ENCODE data around the gene SFXN4.
A peak's percentile ranks its signal among the peaks of the same experiment; 100 is the strongest.
"Not testable (repeated sequence)": the region's sequence is repeated elsewhere in the genome, so short reads cannot be mapped to it uniquely, and the experiment has no call there.

SFXN4 gene

GRCh38 chr10:119143657-119144056, 21.9 kb downstream of the SFXN4 start:
- no peak for DNase-seq (ENCODE audit: low spot score)

GRCh38 chr10:119140603-119141245, 24.8 kb downstream of the SFXN4 start:
- no peak for DNase-seq (ENCODE audit: low spot score)

DNA sequence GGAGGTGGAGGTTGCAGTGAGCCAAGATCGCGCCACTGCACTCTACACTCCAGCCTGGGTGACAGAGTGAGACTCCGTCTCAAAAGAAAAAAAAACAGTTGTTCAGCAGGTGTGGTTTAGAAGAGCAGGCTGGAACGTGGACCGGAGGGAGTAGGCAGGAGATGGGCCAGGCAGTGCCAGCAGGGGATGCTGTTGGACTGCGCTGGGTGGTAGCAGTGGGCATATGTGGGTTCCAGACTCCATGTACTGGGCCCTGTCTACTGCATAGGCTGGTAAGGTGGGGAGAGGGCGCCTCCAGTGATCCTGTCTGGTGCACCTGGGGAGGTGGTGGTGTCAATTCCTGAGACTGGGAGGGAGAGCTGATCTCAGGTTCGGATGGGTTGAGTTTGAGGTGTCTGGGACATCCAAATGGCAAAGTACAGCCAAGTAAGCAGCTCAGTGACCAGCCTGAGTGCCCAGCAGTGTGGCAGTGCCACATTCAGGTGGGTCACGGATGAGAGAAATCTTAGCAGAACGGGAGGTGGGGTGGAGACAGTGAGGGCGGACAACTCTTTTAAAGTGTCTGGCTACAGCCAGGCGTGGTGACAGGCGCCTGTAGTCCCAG, 25.9 kb downstream of the SFXN4 start:
- peak; percentile 53 for DNase-seq (ENCODE audit: low spot score)

DNA sequence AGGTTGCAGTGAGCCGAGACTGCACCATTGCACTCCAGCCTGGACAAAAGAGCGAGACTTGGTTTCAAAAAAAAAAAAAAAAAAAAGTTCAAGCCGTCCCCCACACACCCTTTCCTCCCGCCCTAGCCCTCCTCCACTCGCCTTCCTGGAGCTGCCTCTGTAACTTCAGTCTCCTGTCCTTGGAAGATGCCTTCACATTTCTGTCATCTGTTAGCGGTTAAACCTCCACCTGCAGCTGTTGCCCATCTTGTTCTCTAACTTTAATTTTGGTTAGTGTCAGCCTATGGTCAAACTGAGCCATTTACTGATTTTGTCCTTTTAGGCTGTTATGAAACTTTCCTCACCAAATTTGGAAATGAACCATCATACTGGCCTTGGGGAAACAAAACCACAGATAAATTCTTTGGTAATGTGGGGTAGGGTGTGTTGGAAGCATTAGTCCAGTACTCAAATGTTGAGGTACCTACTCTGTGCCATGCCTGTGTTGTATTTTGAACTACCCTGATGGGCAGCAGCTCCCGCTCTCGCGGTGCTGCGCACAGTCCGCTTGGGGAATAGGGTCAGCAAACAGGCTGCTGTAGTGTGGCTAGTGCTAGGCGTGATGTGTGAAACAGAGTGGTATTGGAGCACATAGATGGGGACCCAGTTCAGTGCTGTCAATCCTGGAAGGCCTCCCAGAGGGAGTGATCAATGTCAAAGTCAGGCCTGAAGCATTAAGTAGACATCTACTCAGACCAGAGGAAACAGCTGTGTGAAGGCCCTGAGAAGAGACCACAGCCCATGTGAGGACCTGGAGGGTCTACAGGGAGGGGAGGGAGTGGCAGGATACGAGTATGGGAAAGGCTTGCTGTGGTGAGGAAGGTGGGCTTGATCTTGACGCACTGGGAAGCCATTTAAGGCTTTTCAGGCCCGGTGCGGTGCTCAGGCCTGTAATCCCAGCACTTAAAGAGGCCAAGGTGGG, 26.9 kb downstream of the SFXN4 start:
- DNase-seq (ENCODE audit: low spot score), result no peak

DNA sequence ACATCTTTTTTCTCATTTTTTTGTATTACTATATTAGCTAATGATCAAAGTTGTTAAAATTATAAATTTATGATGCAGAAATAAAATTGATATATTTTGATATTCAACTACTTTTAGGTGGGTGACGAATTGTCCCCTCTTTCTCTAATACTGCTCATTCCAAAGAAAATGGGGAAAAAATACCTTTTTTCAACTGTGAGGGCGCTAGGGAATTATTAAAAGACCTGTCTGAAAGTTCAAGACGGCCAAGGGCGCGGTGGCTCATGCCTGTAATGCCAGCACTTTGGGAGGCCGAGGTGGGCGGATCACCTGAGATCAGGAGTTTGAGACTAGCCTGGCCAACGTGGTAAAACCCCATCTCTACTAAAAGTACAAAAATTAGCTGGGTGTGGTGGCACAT, 27.6 kb downstream of the SFXN4 start:
- DNase-seq (ENCODE audit: low spot score), result not testable (repeated sequence)

DNA sequence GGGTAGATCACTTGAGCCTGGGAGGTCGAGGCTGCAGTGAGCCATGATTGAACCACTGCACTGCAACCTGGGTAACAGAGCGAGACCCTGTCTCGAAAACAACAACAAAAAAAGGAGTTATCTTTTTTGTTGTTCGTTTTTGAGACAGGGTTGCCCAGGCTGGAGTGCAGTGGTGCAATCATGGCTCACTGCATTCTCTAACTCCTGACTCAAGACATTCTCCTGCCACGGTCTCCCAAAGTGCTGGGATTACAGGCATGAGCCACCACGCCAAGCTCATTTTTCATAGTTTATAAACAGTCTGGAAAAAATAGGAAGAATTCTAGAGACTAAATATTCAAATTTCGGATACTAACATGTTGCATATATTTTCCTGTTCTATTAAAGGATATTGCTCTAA, 29.4 kb downstream of the SFXN4 start:
- DNase-seq (ENCODE audit: low spot score), result no peak

- no peak for DNase-seq (ENCODE audit: low spot score)
Measured at GRCh38 chr10:119135513-119135881, 30.0 kb downstream of the SFXN4 start.

DNA sequence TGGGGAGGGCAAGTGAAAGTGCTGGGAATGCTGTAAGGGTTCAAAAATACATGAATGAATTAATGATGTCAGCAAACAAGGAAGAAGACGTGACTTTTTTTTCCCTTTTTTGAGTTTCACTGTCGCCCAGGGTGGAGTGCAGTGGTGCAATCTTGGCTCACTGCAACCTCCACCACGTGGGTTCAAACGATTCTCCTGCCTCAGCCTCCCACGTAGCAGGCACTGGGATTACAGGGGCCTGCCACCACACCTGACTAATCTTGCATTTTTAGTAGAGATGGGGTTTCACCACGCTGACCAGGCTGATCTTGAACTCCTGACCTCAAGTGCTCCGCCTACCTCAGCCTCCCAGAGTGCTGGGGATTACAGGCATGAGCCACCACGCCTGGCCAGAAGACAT, 31.6 kb downstream of the SFXN4 start:
- no peak for DNase-seq (ENCODE audit: low spot score)

GRCh38 chr10:119132521-119133345, 32.8 kb downstream of the SFXN4 start:
- no peak for DNase-seq (ENCODE audit: low spot score)

DNA sequence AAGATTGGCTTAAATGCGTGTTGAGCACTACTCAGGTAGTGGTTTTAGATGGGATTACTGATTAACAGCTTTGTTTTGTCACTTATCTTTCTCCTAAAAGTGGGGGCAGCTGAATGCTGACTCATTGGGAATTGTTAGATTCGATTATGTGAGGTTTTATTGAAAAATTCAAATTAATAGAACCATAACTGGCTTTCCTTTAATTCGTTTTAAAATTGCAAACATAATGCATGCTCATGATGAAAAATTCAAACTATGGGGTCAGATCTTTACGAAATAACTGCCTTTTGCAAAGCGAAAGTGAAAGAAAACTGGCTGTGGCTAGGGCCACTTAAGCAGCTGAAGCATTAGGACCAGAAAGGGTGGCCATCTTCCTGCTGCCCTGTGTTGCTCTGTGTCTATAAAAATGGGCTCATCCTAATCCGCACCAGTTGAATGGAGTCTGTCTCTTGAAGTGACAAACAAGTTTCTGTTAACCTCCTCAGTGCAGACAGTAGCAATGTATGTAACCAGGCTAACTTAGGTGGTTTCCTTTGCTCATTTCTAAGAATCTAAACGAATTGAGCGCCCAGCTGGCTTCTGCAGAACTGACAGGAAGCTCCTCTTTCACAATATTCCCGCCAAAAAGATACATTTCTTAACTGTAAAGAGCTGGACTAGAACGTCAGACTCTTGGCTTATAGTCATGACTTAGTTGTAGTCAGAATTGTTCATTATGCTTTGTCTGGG, 33.8 kb downstream of the SFXN4 start:
- DNase-seq (ENCODE audit: low spot score), result peak; percentile 71

DNA sequence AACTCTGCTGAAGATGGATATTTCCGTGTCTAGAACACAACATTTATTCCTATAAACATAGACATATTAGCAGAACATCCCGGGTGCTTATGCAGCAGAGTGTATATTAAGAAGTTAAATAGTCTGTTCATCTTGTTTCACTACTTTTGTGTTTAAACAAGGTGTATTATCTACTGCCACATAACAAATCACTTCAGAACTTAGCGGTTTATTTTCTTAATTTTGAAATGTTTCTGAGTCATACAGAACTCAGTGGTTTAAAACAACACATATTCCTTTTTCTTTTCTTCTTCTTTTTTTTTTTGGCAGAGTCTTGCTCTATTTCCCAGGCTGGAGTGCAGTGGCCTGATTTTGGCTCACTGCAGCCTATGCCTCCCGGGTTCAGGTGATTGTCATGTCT, 35.8 kb downstream of the SFXN4 start:
- DNase-seq (ENCODE audit: low spot score), result no peak

- no peak for DNase-seq (ENCODE audit: low spot score)
Measured at GRCh38 chr10:119125942-119126341, 39.6 kb downstream of the SFXN4 start.

GRCh38 chr10:119120875-119121274, 44.6 kb downstream of the SFXN4 start:
- no peak for DNase-seq (ENCODE audit: low spot score)

GRCh38 chr10:119120413-119120867, 45.1 kb downstream of the SFXN4 start:
- DNase-seq (ENCODE audit: low spot score), result peak; percentile 35

DNA sequence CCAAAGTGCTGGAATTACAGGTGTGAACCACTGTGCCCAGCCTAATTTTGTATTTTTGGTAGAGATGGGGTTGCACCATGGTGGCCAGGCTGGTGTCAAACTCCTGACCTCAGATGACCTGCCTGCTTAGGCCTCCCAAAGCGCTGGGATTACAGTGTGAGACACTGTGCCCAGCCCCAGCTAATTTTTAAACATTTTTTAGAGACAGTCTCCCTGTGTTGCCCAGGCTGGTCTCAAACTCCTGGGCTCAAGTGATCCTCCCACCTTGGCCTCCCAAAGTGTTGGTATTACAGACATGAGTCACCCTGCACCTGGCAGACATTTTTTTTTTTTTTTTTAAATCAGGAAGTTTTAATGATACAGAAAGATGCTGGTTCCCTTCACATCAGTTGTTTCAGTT, 46.1 kb downstream of the SFXN4 start:
- DNase-seq (ENCODE audit: low spot score), result no peak

DNA sequence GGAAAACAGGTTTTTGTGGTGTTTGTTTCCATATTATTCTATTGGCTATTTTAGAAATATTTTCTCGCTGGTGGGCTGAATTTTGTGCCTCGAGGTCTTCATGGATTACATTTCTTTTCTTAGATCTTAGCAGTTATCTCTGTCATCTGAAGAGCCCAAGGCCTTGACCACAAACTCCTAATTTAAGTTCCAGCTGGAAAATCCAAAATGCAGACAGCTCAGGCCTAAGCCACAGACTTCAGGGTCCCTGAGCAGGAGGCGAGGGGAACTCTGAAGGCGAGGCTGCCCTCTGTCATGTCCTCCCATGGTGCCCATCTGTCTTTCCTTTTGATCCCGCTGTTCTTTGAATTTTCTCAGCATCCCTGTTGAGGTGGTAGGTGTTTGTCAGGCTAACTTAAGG, 47.3 kb downstream of the SFXN4 start:
- no peak for DNase-seq (ENCODE audit: low spot score)

- no peak for DNase-seq (ENCODE audit: low spot score)
Measured at GRCh38 chr10:119116326-119116951, 49.1 kb downstream of the SFXN4 start.

DNA sequence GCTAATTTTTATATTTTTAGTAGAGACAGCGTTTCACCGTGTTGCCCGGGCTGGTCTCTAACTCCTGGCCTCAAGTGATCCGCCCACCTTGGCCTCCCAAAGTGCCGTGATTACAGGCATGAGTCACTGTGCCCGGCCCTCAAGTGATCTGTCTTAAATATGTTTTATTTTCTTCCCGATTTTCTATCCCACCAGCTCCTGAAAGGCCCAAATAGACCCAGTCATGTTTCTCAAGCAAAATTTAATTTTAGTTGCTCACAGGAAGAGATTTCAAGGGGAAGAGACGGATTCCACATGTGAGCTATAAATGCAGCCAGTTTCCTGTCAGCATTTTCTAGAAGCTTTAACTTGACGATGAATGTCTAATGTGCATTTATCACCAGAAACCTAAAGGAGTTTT, 49.6 kb downstream of the SFXN4 start:
- DNase-seq (ENCODE audit: low spot score), result no peak

DNA sequence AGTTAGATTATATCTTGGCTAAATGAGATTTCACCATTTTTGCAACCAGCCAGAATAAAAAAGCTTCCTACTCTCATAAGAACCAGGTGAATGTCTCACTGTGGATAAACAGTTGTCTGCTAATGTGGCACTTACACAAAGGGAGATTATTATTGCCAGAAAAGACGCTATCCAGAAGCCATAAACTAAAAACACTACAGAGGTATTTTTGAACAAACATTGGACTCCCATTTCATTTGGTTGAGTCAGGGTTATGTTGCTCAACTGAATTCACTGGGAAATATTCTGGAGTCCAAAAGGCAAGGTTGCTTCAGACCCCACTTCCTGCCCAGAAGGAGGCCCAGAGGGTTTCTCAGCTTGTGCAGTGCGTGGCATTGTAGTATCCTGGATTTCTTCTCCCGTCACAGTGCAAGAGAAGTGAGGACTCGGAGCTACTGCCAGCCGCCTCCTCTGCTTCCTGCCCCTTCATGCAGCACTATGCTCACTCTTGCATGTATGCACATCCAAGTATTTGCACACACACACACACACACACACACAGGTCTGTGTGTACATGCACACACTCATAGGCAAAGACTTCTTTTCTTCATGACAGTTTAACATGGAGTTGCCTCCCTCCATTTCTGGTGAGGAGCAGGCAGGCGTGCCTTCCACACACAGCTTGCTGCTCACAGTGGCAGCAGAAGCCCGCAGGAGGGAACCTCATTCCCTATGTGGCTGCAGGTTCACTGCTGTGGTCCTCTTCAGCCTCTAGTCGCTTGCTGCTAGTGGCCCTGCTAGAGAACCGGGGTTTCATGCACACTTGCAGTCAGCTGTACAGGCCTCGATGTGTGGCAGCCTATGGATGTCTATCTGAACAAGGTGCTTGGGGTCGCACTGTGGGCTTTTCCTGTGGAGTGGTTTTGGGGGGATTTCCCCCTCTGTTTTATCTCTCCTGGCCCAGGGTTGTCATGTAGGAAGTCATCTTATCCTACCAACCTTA, 51.5 kb downstream of the SFXN4 start:
- no peak for DNase-seq (ENCODE audit: low spot score)

GRCh38 chr10:119112056-119112455, 53.5 kb downstream of the SFXN4 start:
- no peak for DNase-seq (ENCODE audit: low spot score)
